Effector memory CD8-positive, alpha-beta T cell (primary cell): Measurements from ENCODE around the gene SNAI3.

Experiments used
- ATAC-seq: fragments of 150-1000 bp; cut with Tn5 transposase; replicated peaks from 2 replicates; pipeline ENCODE4 v1.10.0; 2021; ENCODE audit warnings: mild to moderate bottlenecking, moderate library complexity
- DNase-seq, 3 experiments: peaks; one replicate each; pipeline ENCODE4 v3.0.0; 2021
- H3K27ac Mint-ChIP-seq, 2 donors: one replicate each; pipeline ENCODE4 v1.8.0; 2022; ENCODE audit warnings: mild to moderate bottlenecking in 2 of 2, mixed read lengths in 2 of 2, moderate library complexity in 2 of 2
- H3K27me3 Mint-ChIP-seq, 2 donors: one replicate each; pipeline ENCODE4 v1.8.0; 2022; ENCODE audit warnings: mixed read lengths in 2 of 2
- H3K36me3 Mint-ChIP-seq: one replicate; pipeline ENCODE4 v1.8.0; 2022; ENCODE audit warnings: mild to moderate bottlenecking, moderate library complexity, mixed read lengths; ENCODE audit not compliant: insufficient read depth
- H3K4me1 Mint-ChIP-seq, 2 donors: one replicate each; pipeline ENCODE4 v1.8.0; 2022; ENCODE audit warnings: low read depth in 2 of 2, mixed read lengths in 2 of 2
- H3K4me3 Mint-ChIP-seq, 2 donors: one replicate each; pipeline ENCODE4 v1.8.0; 2022; ENCODE audit warnings: mild to moderate bottlenecking in 2 of 2, mixed read lengths in 2 of 2, moderate library complexity in 2 of 2
- H3K9me3 Mint-ChIP-seq, 2 donors: one replicate each; pipeline ENCODE4 v1.8.0; 2022; ENCODE audit warnings: mixed read lengths in 2 of 2

SNAI3 gene

GRCh38 chr16:88647178-88648070 is 38.9 kb downstream of the SNAI3 start:
- peaks cover 20 to 24% of the 10 kb centered on the region in 2 donors for H3K4me1 Mint-ChIP-seq
- H3K36me3 Mint-ChIP-seq, result peaks cover 69% of the 10 kb centered on the region
- H3K27me3 Mint-ChIP-seq, result no peaks in the 10 kb centered on the region
- no peak for DNase-seq
- H3K9me3 Mint-ChIP-seq, result no peaks in the 10 kb centered on the region
- H3K4me3 Mint-ChIP-seq, result no peak overlapping the region
- peak overlapping the region in 1 of 2 donors; percentile 77 for H3K27ac Mint-ChIP-seq
- no peak for ATAC-seq

GRCh38 chr16:88646345-88647034 is 39.8 kb downstream of the SNAI3 start:
- H3K4me3 Mint-ChIP-seq, result no peak overlapping the region

GRCh38 chr16:88645941-88646340 is 40.4 kb downstream of the SNAI3 start:
- no peak for DNase-seq
- peaks cover 77% of the 10 kb centered on the region for H3K36me3 Mint-ChIP-seq
- no peak overlapping the region for H3K27ac Mint-ChIP-seq
- no peaks in the 10 kb centered on the region for H3K9me3 Mint-ChIP-seq
- H3K4me1 Mint-ChIP-seq, result peaks cover 21 to 24% of the 10 kb centered on the region in 2 donors
- no peaks in the 10 kb centered on the region for H3K27me3 Mint-ChIP-seq
- no peak overlapping the region for H3K4me3 Mint-ChIP-seq
- ATAC-seq, result no peak

More at GRCh38 chr16:88646345-88647034, 39.8 kb downstream of the SNAI3 start:
- DNase-seq, result no peak
- H3K36me3 Mint-ChIP-seq, result peaks cover 78% of the 10 kb centered on the region
- peaks cover 25 to 29% of the 10 kb centered on the region in 2 donors for H3K4me1 Mint-ChIP-seq
- peak overlapping the region in 1 of 2 donors; percentile 77 for H3K27ac Mint-ChIP-seq
- ATAC-seq, result no peak
- no peaks in the 10 kb centered on the region for H3K9me3 Mint-ChIP-seq
- H3K27me3 Mint-ChIP-seq, result no peaks in the 10 kb centered on the region

- no peak overlapping the region for H3K4me3 Mint-ChIP-seq
- no peak for DNase-seq
- H3K36me3 Mint-ChIP-seq, result peaks cover 75% of the 10 kb centered on the region
- H3K27me3 Mint-ChIP-seq, result peaks cover 0 to 2% of the 10 kb centered on the region in 2 donors
- ATAC-seq, result no peak
- H3K27ac Mint-ChIP-seq, result peak overlapping the region; percentile 58 to 80
- H3K4me1 Mint-ChIP-seq, result peaks cover 24 to 27% of the 10 kb centered on the region in 2 donors
- H3K9me3 Mint-ChIP-seq, result no peaks in the 10 kb centered on the region
These were observed 40.9 kb downstream of the SNAI3 start for GRCh38 chr16:88645455-88645854.

GRCh38 chr16:88643644-88643932 is 42.7 kb downstream of the SNAI3 start:
- H3K36me3 Mint-ChIP-seq, result peaks cover 63% of the 10 kb centered on the region
- peaks cover 23 to 26% of the 10 kb centered on the region in 2 donors for H3K4me1 Mint-ChIP-seq
- peak overlapping the region in 1 of 2 donors; percentile 13 for H3K27ac Mint-ChIP-seq
- H3K4me3 Mint-ChIP-seq, result no peak overlapping the region
- DNase-seq, result no peak
- no peak for ATAC-seq
- H3K9me3 Mint-ChIP-seq, result no peaks in the 10 kb centered on the region
- H3K27me3 Mint-ChIP-seq, result peaks cover 0 to 9% of the 10 kb centered on the region in 2 donors

GRCh38 chr16:88642881-88643643 is 43.2 kb downstream of the SNAI3 start:
- ATAC-seq, result no peak
- Mint-ChIP-seq H3K9me3 (no peaks in the 10 kb centered on the region), H3K4me3 (no peak overlapping the region), H3K4me1 (peaks cover 29% of the 10 kb centered on the region in 2 donors), H3K27ac (no peak overlapping the region), H3K36me3 (peaks cover 64% of the 10 kb centered on the region), H3K27me3 (peaks cover 0 to 9% of the 10 kb centered on the region in 2 donors)
- DNase-seq, result no peak

GRCh38 chr16:88640498-88641247 is 45.6 kb downstream of the SNAI3 start:
- peaks cover 43 to 46% of the 10 kb centered on the region in 2 donors for H3K4me1 Mint-ChIP-seq
- H3K4me3 Mint-ChIP-seq, result peak overlapping the region; percentile 45 to 64
- H3K9me3 Mint-ChIP-seq, result peaks cover 0 to 3% of the 10 kb centered on the region in 2 donors
- H3K27me3 Mint-ChIP-seq, result peaks cover 0 to 9% of the 10 kb centered on the region in 2 donors
- peak overlapping the region; percentile 49 to 82 for H3K27ac Mint-ChIP-seq
- H3K36me3 Mint-ChIP-seq, result peaks cover 70% of the 10 kb centered on the region
- ATAC-seq (no peak), DNase-seq (no peak)

- Mint-ChIP-seq H3K4me1 (peaks cover 44 to 48% of the 10 kb centered on the region in 2 donors), H3K4me3 (peak overlapping the region; percentile 45 to 64), H3K27ac (peak overlapping the region in 1 of 2 donors; percentile 82), H3K27me3 (peaks cover 0 to 9% of the 10 kb centered on the region in 2 donors), H3K9me3 (peaks cover 0 to 3% of the 10 kb centered on the region in 2 donors), H3K36me3 (peaks cover 70% of the 10 kb centered on the region)
- DNase-seq (no peak), ATAC-seq (no peak)
These were observed 46.2 kb downstream of the SNAI3 start for GRCh38 chr16:88640039-88640495.

GRCh38 chr16:88639231-88640038 is 46.9 kb downstream of the SNAI3 start:
- peak overlapping the region in 1 of 2 donors; percentile 64 for H3K4me3 Mint-ChIP-seq
- peaks cover 0 to 3% of the 10 kb centered on the region in 2 donors for H3K9me3 Mint-ChIP-seq
- ATAC-seq, result no peak
- DNase-seq, result no peak
- H3K36me3 Mint-ChIP-seq, result peaks cover 69% of the 10 kb centered on the region
- H3K4me1 Mint-ChIP-seq, result peaks cover 42% of the 10 kb centered on the region in 2 donors
- peaks cover 0 to 9% of the 10 kb centered on the region in 2 donors for H3K27me3 Mint-ChIP-seq
- peak overlapping the region in 1 of 2 donors; percentile 82 for H3K27ac Mint-ChIP-seq

GRCh38 chr16:88638323-88639230 is 47.7 kb downstream of the SNAI3 start, which contains the start of gene IL17C:
IL17C (plus strand) TSS chr16:88638572; CDS start chr16:88638642, 70 bp downstream.
- DNase-seq (no peak), ATAC-seq (no peak)
- Mint-ChIP-seq H3K27ac (peak within 1 kb of the TSS; percentile 82 to 93), H3K9me3 (peaks cover 0 to 3% of the 10 kb centered on the region in 2 donors), H3K36me3 (peaks cover 72% of the 10 kb centered on the region), H3K4me1 (peaks cover 40 to 42% of the 10 kb centered on the region in 2 donors), H3K4me3 (peak within 1 kb of the TSS; percentile 61 to 67), H3K27me3 (peaks cover 0 to 9% of the 10 kb centered on the region in 2 donors)
